LNCAP (cell line): ENCODE results near the gene OR51E2.

Source experiments
- CTCF ChIP-seq: fragments of 450-650 bp; IDR thresholded peaks from 2 replicates; pipeline ENCODE4 v1.5.1; 2017; ENCODE audit warnings: mild to moderate bottlenecking

The OR51E2 gene, protein sequence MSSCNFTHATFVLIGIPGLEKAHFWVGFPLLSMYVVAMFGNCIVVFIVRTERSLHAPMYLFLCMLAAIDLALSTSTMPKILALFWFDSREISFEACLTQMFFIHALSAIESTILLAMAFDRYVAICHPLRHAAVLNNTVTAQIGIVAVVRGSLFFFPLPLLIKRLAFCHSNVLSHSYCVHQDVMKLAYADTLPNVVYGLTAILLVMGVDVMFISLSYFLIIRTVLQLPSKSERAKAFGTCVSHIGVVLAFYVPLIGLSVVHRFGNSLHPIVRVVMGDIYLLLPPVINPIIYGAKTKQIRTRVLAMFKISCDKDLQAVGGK

GRCh38 chr11:4697585-4697984 is at the start of gene OR51E2:
Gene OR51E2 (minus strand): TSS chr11:4697853. CDS start chr11:4682711, 15,142 bp downstream.
- TF ChIP-seq CTCF: no peak

- no peak for TF ChIP-seq CTCF
These were observed 43.1 kb upstream of the OR51E2 start for GRCh38 chr11:4740735-4741134.

DNA sequence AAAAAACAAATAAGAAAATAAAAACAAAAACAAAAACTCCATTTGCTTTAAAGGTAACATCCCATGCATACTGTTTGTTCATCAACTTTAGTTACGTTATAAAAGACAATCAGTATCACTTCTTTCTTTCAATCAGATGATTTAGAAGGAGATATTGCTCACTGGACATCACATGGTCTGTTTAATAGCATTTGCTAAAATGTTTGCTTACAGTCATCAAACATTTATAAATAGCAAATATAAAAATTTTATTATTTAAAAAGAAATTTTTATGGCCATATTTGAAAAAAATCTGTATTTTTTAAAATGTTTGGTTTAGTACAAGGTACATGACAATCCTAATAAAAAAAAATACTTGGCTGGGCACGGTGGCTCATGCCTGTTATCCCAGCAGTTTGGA is 29.5 kb upstream of the OR51E2 start:
- no peak for TF ChIP-seq CTCF

GRCh38 chr11:4714300-4714699 is 16.6 kb upstream of the OR51E2 start:
- no peak for TF ChIP-seq CTCF

DNA sequence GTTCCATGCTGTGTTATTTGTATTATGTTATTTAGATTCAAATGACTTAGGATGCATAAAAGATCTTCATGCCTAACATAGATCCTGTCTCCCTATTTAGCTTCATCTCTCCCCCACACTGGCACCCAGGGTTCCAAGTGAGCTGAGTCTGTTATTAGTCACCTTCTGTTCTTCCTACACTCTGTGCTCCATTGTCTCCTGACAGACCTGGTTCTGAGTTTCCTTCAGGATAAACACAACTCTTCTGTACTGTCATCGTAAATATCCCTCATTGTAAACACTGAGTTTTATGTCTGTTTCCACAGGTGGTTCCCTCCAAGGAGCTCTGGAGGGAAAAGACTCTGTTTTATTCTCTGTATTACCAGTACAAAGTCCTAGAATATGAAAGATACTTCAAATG is 15.6 kb upstream of the OR51E2 start:
- TF ChIP-seq CTCF: no peak

DNA sequence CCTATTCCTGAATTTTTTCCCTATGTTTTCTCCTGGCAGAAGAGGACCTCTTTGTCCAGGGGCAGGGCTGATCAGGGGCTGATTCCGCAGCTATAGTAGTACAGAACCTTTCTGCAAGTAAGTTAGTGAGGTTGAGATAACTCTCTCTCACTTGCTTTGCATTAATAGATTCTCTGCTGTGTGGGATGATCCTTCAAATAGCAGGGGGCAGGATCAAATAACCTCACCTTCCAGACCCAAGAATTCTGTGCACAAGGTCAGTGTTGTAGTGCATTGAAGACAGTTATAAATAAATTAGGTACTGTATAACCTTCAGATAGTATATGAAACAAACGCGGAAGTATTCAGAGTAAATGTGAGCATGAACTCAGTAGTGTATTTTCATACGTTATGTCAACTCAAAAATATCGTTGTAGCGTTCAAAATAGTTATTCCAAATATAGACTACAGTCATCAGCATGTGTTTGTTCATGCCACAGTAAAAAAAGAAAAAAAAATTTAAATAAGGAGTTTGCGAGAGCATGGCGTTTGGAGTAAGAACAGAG is 7.2 kb upstream of the OR51E2 start:
- no peak for TF ChIP-seq CTCF

DNA sequence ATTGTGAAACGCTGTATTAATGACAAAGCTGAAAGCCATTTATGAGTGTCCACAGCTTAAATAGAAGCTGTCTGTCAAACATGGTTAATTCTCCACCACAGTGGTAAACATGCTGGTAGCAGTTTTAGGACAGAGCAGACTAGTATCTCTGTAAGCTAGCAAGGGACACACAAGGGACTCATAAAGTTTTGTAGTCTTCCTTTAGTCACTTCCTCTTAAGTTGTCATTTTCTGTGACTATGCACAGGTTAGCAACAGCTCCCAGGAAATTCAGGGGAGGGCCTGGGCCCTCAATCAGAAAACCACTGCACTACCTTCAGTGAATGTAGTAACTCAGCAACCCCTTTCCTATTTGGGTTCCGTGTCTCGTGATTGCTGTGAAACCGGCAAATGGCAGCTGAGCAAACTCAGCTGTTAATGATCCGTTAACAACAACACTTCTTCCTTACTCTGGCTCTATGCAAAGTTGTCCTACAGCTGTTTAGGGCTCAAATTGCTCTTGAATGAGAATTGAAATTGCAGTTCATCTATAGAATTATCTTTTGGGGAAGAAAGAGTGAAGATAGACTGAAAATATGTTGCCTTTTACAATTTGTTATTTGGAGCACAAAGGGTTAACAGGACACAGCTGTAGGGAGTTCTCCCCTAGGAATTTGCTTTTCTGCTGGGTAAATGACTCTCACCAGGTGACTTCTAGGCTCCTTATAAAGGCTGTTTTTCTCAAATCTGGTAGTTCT is 6.6 kb upstream of the OR51E2 start, which contains the start of gene MMP26:
Gene MMP26 (plus strand): TSS at position 731 of the 736 bp plus-strand sequence.
- TF ChIP-seq CTCF: no peak
